LNCAP (cell line): ENCODE results near the gene MYL6B.

Experiments
- CTCF ChIP-seq: fragments of 450-650 bp; IDR thresholded peaks from 2 replicates; pipeline ENCODE4 v1.5.1; 2017; ENCODE audit warnings: mild to moderate bottlenecking

MYL6B gene

GRCh38 chr12:56152132-56152755, at the start of gene MYL6B:
TSS of gene MYL6B (plus strand) at chr12:56152587. CDS start at chr12:56153919, 1,332 bp downstream.
- no peak for TF ChIP-seq CTCF

GRCh38 chr12:56102683-56103065, 49.7 kb upstream of the MYL6B start:
- no peak for TF ChIP-seq CTCF

GRCh38 chr12:56103066-56103711, 49.2 kb upstream of the MYL6B start:
- TF ChIP-seq CTCF, result no peak

GRCh38 chr12:56103823-56104108, 48.6 kb upstream of the MYL6B start:
- TF ChIP-seq CTCF, result no peak

- no peak for TF ChIP-seq CTCF
Measured at GRCh38 chr12:56104109-56104814, 48.1 kb upstream of the MYL6B start, which contains the start of gene PA2G4. TSS of gene PA2G4 (plus strand) at chr12:56104559. CDS start at chr12:56104738, 179 bp downstream.

GRCh38 chr12:56104815-56105608, 47.4 kb upstream of the MYL6B start:
- no peak for TF ChIP-seq CTCF

- TF ChIP-seq CTCF, result no peak
Measured at GRCh38 chr12:56105609-56105902, 46.8 kb upstream of the MYL6B start.
